Adrenal gland (tissue), 12 donors: ENCODE data around the gene ANKRD6. TPM values are rescaled to one million over a fixed set of nuclear protein-coding genes. Genes with fewer than 3 reads are reported as not detected.

ENCODE experiments used
- DNase-seq, 7 donors: peaks; one replicate each; pipeline ENCODE4 v3.0.0-alpha.2; 2019 to 2020
- H3K27ac ChIP-seq, 5 donors: fragments of 200-600 bp; sonication (generic) in 4 of 5; 1 replicate in 3 of 5; 2 replicates in 2 of 5; pipeline versions ENCODE4 v1.5.1 to v1.8.0; 2016 to 2020; ENCODE audit warnings: mild to moderate bottlenecking in 1 of 5
- H3K27me3 ChIP-seq: fragments of 200-600 bp; 2 replicates; pipeline ENCODE4 v1.8.0; 2021
- H3K36me3 ChIP-seq, 2 donors: fragments of 200-600 bp; replicated peaks in 1 of 2; 1 replicate in 1 of 2; 2 replicates in 1 of 2; pipeline versions ENCODE4 v1.5.1 to v1.8.0; 2018 to 2022
- H3K4me1 ChIP-seq, 2 donors: fragments of 200-600 bp; replicated peaks in 1 of 2; 1 replicate in 1 of 2; 2 replicates in 1 of 2; pipeline versions ENCODE4 v1.5.1 to v1.8.0; 2018 to 2021
- H3K4me3 ChIP-seq, 4 donors: fragments of 200-600 bp; sonication (generic) in 3 of 4; one replicate each; pipeline ENCODE4 v1.5.1; 2016 to 2018
- H3K9me3 ChIP-seq, 3 donors: fragments of 200-600 bp; sonication (generic) in 1 of 3; replicated peaks in 1 of 3; 1 replicate in 2 of 3; 2 replicates in 1 of 3; pipeline versions ENCODE4 v1.5.1 to v1.8.0; 2016 to 2021
- POLR2A ChIP-seq, 2 donors: fragments of 450-650 bp; IDR thresholded peaks; one replicate each; pipeline ENCODE4 v1.6.1; 2017; ENCODE audit warnings: antibody characterized with exemption in 2 of 2, mild to moderate bottlenecking in 2 of 2, moderate library complexity in 1 of 2
- WGBS, 4 donors: extraction: QIAGEN DNeasy Blood & Tissue Kit in 2 of 4; methylation state at CpG; one replicate each; pipeline versions ENCODE4 v1.1.5 to v1.1.7; 2013 to 2017; 5-methylcytosine and 5-hydroxymethylcytosine counted together
- intact Hi-C, 2 donors: fragments of 100-400 bp; cut with DNase I; formaldehyde crosslinking; loops; one replicate each; pipeline versions ENCODE4 v1.14.1 to v1.15.0; 2022 to 2023
- polyA plus RNA-seq, 3 donors: library from polyadenylated mRNA; stranded (reverse); fragments of 200-250 nt in 2 of 3; fragments of 350-450 nt in 1 of 3; fragmentation: Illumina TruSeq in 1 of 3; extraction: RNeasy Lipid Tissue Mini Kit (QIAGEN cat#74804) in 1 of 3; gene quantifications; one replicate each; pipeline ENCODE4 v1.2.3, GENCODE V29; 2013 to 2014
- total RNA-seq, 9 donors: library from RNA; depleted of rRNA in 4 of 9; stranded (reverse); fragments of >200 nt in 4 of 9; fragments of 120-200 nt in 1 of 9; fragmentation: NEBNext Ultra II Directional in 1 of 9; extraction: Animal tissue kit (Norgen Biotek cat#: 25700) in 1 of 9; gene quantifications; one replicate each; pipeline versions ENCODE4 v1.1.0 to v1.2.4, GENCODE V29; 2013 to 2023
- TF ChIP-seq, protein P1 (sequence below), 6 experiments: fragments of 450-650 bp in 4 of 6; fragments of 200-600 bp in 2 of 6; sonication (generic) in 1 of 6; IDR thresholded peaks; 1 replicate in 5 of 6; 2 replicates in 1 of 6; pipeline versions ENCODE4 v1.5.1 to v1.8.0; 2016 to 2021; ENCODE audit warnings: antibody characterized with exemption in 6 of 6, mild to moderate bottlenecking in 2 of 6, moderate library complexity in 1 of 6
- donor health status: healthy with polysubstance abuse.
- donor health status: Bipolar disorder and iron deficiency.
- donor health status: DM: yes; HTN: yes; CAD: no.
- donor health status: DM: no; HTN: no; CAD: no.
- donor health status: DM: no; HTN: no; CAD: no.
- donor health status: DM: yes; HTN: yes; CAD: no.

ANKRD6 gene
- total and polyA plus RNA-seq, 12 donors: 2.8 to 16.6 (median 7.7) TPM

DNA sequence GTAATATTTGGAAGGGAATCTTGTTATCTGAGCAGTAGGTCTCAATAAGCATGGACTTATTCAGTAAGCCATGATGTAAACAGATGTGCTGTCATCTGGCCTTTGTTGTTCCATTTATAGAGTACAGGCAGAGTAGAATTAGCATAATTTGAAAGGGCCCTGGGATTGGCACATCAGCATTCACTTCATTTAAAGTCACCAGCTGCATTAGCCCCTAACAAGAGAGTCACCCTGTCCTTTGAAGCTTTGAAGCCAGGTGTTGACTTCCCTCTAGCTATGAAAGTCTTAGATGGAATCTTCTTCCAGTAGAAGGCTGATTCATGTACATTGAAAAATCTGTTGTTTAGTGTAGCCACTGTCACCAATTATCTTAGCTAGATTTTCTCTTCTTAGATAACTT, 95.9 kb downstream of the ANKRD6 start:
- no peak overlapping the region for H3K4me3 ChIP-seq
- H3K9me3 ChIP-seq: no peaks in the 10 kb centered on the region
- no peak overlapping the region for H3K27ac ChIP-seq
- intact Hi-C loops: no loop called here
- no peaks in the 10 kb centered on the region for H3K36me3 ChIP-seq
- H3K27me3 ChIP-seq: no peaks in the 10 kb centered on the region
- TF ChIP-seq, protein P1, sequence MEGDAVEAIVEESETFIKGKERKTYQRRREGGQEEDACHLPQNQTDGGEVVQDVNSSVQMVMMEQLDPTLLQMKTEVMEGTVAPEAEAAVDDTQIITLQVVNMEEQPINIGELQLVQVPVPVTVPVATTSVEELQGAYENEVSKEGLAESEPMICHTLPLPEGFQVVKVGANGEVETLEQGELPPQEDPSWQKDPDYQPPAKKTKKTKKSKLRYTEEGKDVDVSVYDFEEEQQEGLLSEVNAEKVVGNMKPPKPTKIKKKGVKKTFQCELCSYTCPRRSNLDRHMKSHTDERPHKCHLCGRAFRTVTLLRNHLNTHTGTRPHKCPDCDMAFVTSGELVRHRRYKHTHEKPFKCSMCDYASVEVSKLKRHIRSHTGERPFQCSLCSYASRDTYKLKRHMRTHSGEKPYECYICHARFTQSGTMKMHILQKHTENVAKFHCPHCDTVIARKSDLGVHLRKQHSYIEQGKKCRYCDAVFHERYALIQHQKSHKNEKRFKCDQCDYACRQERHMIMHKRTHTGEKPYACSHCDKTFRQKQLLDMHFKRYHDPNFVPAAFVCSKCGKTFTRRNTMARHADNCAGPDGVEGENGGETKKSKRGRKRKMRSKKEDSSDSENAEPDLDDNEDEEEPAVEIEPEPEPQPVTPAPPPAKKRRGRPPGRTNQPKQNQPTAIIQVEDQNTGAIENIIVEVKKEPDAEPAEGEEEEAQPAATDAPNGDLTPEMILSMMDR (IDR thresholded peaks at IDR 0.05): no peak
- TF ChIP-seq POLR2A (IDR thresholded peaks at IDR 0.05): no peak
- DNase-seq: no peak
- H3K4me1 ChIP-seq: no peaks in the 10 kb centered on the region

DNA sequence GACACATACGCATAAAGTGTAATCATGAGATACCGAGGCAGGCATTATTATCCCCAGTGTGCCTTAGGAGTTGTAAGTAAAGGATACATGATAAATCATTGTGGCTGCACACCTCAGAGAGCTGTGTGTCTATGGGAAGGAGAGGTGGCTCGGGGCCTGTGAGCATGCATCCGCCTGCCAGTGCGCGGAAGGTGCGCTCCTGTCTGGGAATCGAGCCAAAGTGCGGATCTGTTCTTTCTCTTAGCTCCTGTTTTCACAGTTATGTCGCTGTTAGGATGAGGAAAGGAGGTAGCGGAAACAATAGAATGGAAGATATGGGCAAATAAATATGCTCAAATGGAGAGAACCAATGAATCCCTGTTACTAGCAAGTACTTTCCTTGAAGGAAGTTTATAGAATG, 98.0 kb downstream of the ANKRD6 start:
- H3K9me3 ChIP-seq: no peaks in the 10 kb centered on the region
- DNase-seq: no peak
- no peaks in the 10 kb centered on the region for H3K4me1 ChIP-seq
- H3K27me3 ChIP-seq: no peaks in the 10 kb centered on the region
- H3K4me3 ChIP-seq: no peak overlapping the region
- WGBS, 4 donors: 90 to 98% (median 94%) methylated on average over 11 of the region's 11 CpGs
- intact Hi-C loops: no loop called here
- TF ChIP-seq POLR2A (IDR thresholded peaks at IDR 0.05): no peak
- TF ChIP-seq, protein P1 (IDR thresholded peaks at IDR 0.05): no peak
- H3K36me3 ChIP-seq: no peaks in the 10 kb centered on the region
- H3K27ac ChIP-seq: no peak overlapping the region

DNA sequence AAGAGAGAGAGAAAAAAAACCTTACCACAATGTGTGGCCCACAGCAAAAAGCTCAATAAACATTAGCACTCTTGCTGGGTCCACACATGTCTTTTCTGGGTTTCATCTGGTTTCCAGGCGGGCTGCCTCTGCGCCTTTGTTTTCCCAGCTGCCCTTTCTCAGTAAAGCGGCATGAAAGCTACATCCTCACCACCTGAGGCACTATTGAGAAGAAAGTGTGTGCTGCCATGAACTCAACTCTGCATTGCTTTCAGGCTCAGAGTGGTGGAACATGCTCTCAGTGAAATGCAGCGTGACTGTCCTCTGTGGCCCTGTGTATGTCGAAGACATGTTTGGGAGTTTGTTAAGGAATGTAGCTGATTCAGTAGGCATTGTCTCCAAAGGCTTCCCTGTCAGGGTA, 103.3 kb downstream of the ANKRD6 start:
- TF ChIP-seq, protein P1 (IDR thresholded peaks at IDR 0.05): no peak
- no peak for TF ChIP-seq POLR2A (IDR thresholded peaks at IDR 0.05)
- no peak overlapping the region for H3K27ac ChIP-seq
- no peak overlapping the region for H3K4me3 ChIP-seq
- DNase-seq: no peak
- no peaks in the 10 kb centered on the region for H3K27me3 ChIP-seq
- no peaks in the 10 kb centered on the region for H3K36me3 ChIP-seq
- WGBS, 4 donors: 88 to 97% (median 88%) methylated on average over 4 to 5 of the region's 5 CpGs
- no peaks in the 10 kb centered on the region for H3K9me3 ChIP-seq
- intact Hi-C loops: no loop called here
- H3K4me1 ChIP-seq: no peaks in the 10 kb centered on the region

DNA sequence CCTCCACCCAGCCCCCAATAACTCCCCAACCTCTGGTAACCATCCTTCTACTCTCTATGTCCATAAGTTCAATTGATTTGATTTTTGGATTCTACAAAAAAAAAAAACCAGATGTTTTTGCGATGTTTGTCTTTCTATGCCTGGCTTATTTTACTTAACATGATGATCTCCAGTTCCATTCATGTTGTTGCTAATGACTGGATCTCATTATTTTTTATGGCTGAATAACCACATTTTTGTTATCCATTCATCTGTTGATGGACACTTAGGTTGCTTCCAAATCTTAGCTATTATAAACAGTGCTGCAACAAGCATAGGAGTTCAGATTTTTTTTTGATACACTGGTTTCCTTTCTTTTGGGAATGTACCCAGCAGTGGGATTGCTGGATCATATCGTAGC, 106.8 kb downstream of the ANKRD6 start:
- intact Hi-C loops: no loop called here
- DNase-seq: no peak
- WGBS, 4 donors: 92 to 98% (median 96%) methylated on average over 2 of the region's 2 CpGs
- Histone ChIP-seq H3K9me3 (no peaks in the 10 kb centered on the region), H3K4me3 (no peak overlapping the region), H3K4me1 (no peaks in the 10 kb centered on the region), H3K36me3 (no peaks in the 10 kb centered on the region), H3K27me3 (no peaks in the 10 kb centered on the region), H3K27ac (no peak overlapping the region)
- TF ChIP-seq POLR2A (IDR thresholded peaks at IDR 0.05): no peak
- TF ChIP-seq, protein P1 (IDR thresholded peaks at IDR 0.05): no peak
